ENCODE data around the gene LETM1.

GRCh38 chr4:1885414-1885813, 29.5 kb upstream of the LETM1 start:
- TF ChIP-seq CTCF (IDR thresholded peaks at IDR 0.05 in 8 of 11, conservative IDR thresholded peaks at IDR 0.05 in 3 of 11) (no peak), POLR2A (IDR thresholded peaks at IDR 0.05) (no peak), POLR2AphosphoS5 (IDR thresholded peaks at IDR 0.05) (no peak)
